Measurements from ENCODE around the gene SIRT1. TPM values are rescaled to one million over a fixed set of nuclear protein-coding genes. Genes with fewer than 3 reads are reported as not detected.
A peak's percentile ranks its signal among the peaks of the same experiment; 100 is the strongest.

Gene SIRT1
- total RNA-seq, 1 experiment from 2014 or later = 83.8 TPM

GRCh38 chr10:67903581-67903980, 19.1 kb downstream of the SIRT1 start:
- no peaks in the 10 kb centered on the region for H3K9me3 ChIP-seq (ENCODE audit: control insufficient read depth, low read depth, low read length)
- H2BK5ac ChIP-seq (ENCODE audit: insufficient read length, low read length) = no peak overlapping the region
- peaks cover 2% of the 10 kb centered on the region for H3K79me1 ChIP-seq (ENCODE audit: insufficient read depth, low read depth, low read length, poor library complexity, severe bottlenecking)
- WGBS (ENCODE audit: extremely low coverage, insufficient read length, low lambda C conversion rate) = no CpG with 5 or more reads among the region's 7 CpGs
- H2BK120ac ChIP-seq (ENCODE audit: low read depth, low read length, poor library complexity, severe bottlenecking) = no peak overlapping the region
- no peak overlapping the region for H3K14ac ChIP-seq (ENCODE audit: insufficient read depth, low read length)
- no peak overlapping the region for H2BK12ac ChIP-seq (ENCODE audit: insufficient read length, low read depth, low read length)
- H4K20me1 ChIP-seq (ENCODE audit: control insufficient read depth, insufficient read depth, insufficient read length) = no peaks in the 10 kb centered on the region
- H3K27me3 ChIP-seq (ENCODE audit: insufficient read depth, low read length) = no peaks in the 10 kb centered on the region
- no peak overlapping the region for H3K4me3 Mint-ChIP-seq
- H3K18ac ChIP-seq (ENCODE audit: insufficient read length, low read depth, low read length) = no peak overlapping the region
- peaks cover 51 to 92% (median 82%) of the 10 kb centered on the region in 3 experiments for H3K36me3 Mint-ChIP-seq (ENCODE audit: insufficient read depth in 1 of 3, low read depth in 3 of 3)
- H3K56ac ChIP-seq (ENCODE audit: insufficient read length, low read depth, low read length) = no peak overlapping the region
- H3T11ph ChIP-seq (ENCODE audit: low read length) = no peak overlapping the region
- no peaks in the 10 kb centered on the region for H3K23me2 ChIP-seq (ENCODE audit: insufficient read length, low read depth, low read length, poor library complexity, severe bottlenecking)
- H3K4me1 ChIP-seq (ENCODE audit: insufficient read depth, low read length) = no peaks in the 10 kb centered on the region
- H3K27me3 Mint-ChIP-seq (ENCODE audit: low read depth) = no peaks in the 10 kb centered on the region
- no peak overlapping the region for H3K23ac ChIP-seq (ENCODE audit: insufficient read length, low read depth, low read length)
- H4K91ac ChIP-seq (ENCODE audit: insufficient read length, low read depth, low read length) = no peak overlapping the region
- H3K9ac ChIP-seq (ENCODE audit: extremely low read depth, insufficient read length, low read length) = no peak overlapping the region
- H4K8ac ChIP-seq (replicated peaks; ENCODE audit: insufficient read length, low read depth, low read length) = no peak overlapping the region
- no peak overlapping the region for H2BK15ac ChIP-seq (ENCODE audit: low read depth, low read length)
- H2AFZ ChIP-seq (ENCODE audit: low read length) = no peak overlapping the region
- no peak overlapping the region for H3K4me2 ChIP-seq (ENCODE audit: insufficient read depth, insufficient read length, low read length)
- H3K4ac ChIP-seq (ENCODE audit: low read depth, low read length) = no peak overlapping the region
- TF ChIP-seq CTCF (conservative IDR thresholded peaks at IDR 0.05) = no peak
- H4K5ac ChIP-seq (ENCODE audit: insufficient read length, low read depth, low read length) = no peak overlapping the region
- H3K9me3 Mint-ChIP-seq = no peaks in the 10 kb centered on the region; a peak in 1 of 5 replicates
- no peak for DNase-seq
- H2AK5ac ChIP-seq (ENCODE audit: insufficient read length, low read length) = no peak overlapping the region
- no peaks in the 10 kb centered on the region; the same call in 1 of the 2 replicates for H3K79me2 ChIP-seq (ENCODE audit: insufficient read depth, low read length)
- no peak overlapping the region for H2BK20ac ChIP-seq (ENCODE audit: low read depth, low read length, poor library complexity, severe bottlenecking)
- no peak overlapping the region for H3K27ac ChIP-seq (ENCODE audit: insufficient read length, low read depth, low read length)
- H3K27ac Mint-ChIP-seq = peak overlapping the region in 1 of 3 experiments; percentile 79; a peak in 1 of 7 replicates
- peaks cover 12 to 13% of the 10 kb centered on the region in 2 experiments for H3K4me1 Mint-ChIP-seq
